ENCODE measurements around the gene RPL13A. TPM values are rescaled to one million over a fixed set of nuclear protein-coding genes. Genes with fewer than 3 reads are reported as not detected.
"Not testable (repeated sequence)": the region's sequence is repeated elsewhere in the genome, so short reads cannot be mapped to it uniquely, and the experiment has no call there.

RPL13A gene
- polyA plus RNA-seq, 1 experiment = 2,322 TPM

GRCh38 chr19:49443366-49444099 lies 43.9 kb upstream of the RPL13A start:
- TF ChIP-seq, protein P1, sequence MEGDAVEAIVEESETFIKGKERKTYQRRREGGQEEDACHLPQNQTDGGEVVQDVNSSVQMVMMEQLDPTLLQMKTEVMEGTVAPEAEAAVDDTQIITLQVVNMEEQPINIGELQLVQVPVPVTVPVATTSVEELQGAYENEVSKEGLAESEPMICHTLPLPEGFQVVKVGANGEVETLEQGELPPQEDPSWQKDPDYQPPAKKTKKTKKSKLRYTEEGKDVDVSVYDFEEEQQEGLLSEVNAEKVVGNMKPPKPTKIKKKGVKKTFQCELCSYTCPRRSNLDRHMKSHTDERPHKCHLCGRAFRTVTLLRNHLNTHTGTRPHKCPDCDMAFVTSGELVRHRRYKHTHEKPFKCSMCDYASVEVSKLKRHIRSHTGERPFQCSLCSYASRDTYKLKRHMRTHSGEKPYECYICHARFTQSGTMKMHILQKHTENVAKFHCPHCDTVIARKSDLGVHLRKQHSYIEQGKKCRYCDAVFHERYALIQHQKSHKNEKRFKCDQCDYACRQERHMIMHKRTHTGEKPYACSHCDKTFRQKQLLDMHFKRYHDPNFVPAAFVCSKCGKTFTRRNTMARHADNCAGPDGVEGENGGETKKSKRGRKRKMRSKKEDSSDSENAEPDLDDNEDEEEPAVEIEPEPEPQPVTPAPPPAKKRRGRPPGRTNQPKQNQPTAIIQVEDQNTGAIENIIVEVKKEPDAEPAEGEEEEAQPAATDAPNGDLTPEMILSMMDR (IDR thresholded peaks at IDR 0.05; ENCODE audit: insufficient read depth, low read depth, low read length) = peak; percentile 84
- CTCF ChIA-PET = interaction anchor here (0.6 to 2.3 kb wide), 16 partner anchors 10 to 218 kb away, joined by 3 to 13 read pairs (median 3); partner anchors contain the start of genes GFY and TEAD2
- peaks cover 29% of the 10 kb centered on the region for H3K27me3 ChIP-seq (ENCODE audit: control insufficient read depth, insufficient read depth, low read length)
- peak; percentile 53 for DNase-seq (ENCODE audit: low read depth)
- H3K36me3 ChIP-seq (ENCODE audit: control insufficient read depth, insufficient read depth, low read length) = peaks cover 9% of the 10 kb centered on the region
- POLR2A ChIA-PET = no interaction called here
- H3K4me3 ChIP-seq (ENCODE audit: low read depth, low read length) = peak overlapping the region; percentile 72

GRCh38 chr19:49444100-49444700 lies 43.2 kb upstream of the RPL13A start:
- POLR2A ChIA-PET = interaction anchor here (0.5 kb wide), 1 partner anchor 28 kb away, joined by 3 read pairs; no protein-coding TSS in a partner anchor
- not testable (repeated sequence) for DNase-seq (ENCODE audit: low read depth); H3K4me3 ChIP-seq (ENCODE audit: low read depth, low read length); H3K36me3 ChIP-seq (ENCODE audit: control insufficient read depth, insufficient read depth, low read length)
- CTCF ChIA-PET = interaction anchor here (0.6 to 3.1 kb wide), 8 partner anchors 9 to 178 kb away, joined by 3 to 16 read pairs (median 3); partner anchors contain the start of gene TEAD2
- peaks cover 23% of the 10 kb centered on the region for H3K27me3 ChIP-seq (ENCODE audit: control insufficient read depth, insufficient read depth, low read length)

- Histone ChIP-seq H3K4me3 (ENCODE audit: low read depth, low read length) (no peak overlapping the region), H3K27me3 (ENCODE audit: control insufficient read depth, insufficient read depth, low read length) (peaks cover 6% of the 10 kb centered on the region), H3K36me3 (ENCODE audit: control insufficient read depth, insufficient read depth, low read length) (peaks cover 10% of the 10 kb centered on the region)
- CTCF ChIA-PET = interaction anchor here (0.6 to 3.1 kb wide), 2 partner anchors 55 to 180 kb away, joined by 4 to 16 read pairs; no protein-coding TSS in a partner anchor
- DNase-seq (ENCODE audit: low read depth) = no peak
- TF ChIP-seq, protein P1 (IDR thresholded peaks at IDR 0.05; ENCODE audit: insufficient read depth, low read depth, low read length) = no peak
- POLR2A ChIA-PET = no interaction called here
Observed at GRCh38 chr19:49445997-49446396, 41.4 kb upstream of the RPL13A start.

- TF ChIP-seq, protein P1 (IDR thresholded peaks at IDR 0.05; ENCODE audit: insufficient read depth, low read depth, low read length) = no peak
- POLR2A ChIA-PET = no interaction called here
- CTCF ChIA-PET = interaction anchor here (1.0 to 1.5 kb wide), 3 partner anchors 26 to 221 kb away, joined by 3 to 7 read pairs (median 5); partner anchors contain the start of gene FLT3LG
- DNase-seq (ENCODE audit: low read depth) = no peak
- H3K36me3 ChIP-seq (ENCODE audit: control insufficient read depth, insufficient read depth, low read length) = peaks cover 10% of the 10 kb centered on the region
- no peak overlapping the region for H3K4me3 ChIP-seq (ENCODE audit: low read depth, low read length)
- H3K27me3 ChIP-seq (ENCODE audit: control insufficient read depth, insufficient read depth, low read length) = no peaks in the 10 kb centered on the region
Observed at GRCh38 chr19:49447485-49448431, 39.6 kb upstream of the RPL13A start.

DNA sequence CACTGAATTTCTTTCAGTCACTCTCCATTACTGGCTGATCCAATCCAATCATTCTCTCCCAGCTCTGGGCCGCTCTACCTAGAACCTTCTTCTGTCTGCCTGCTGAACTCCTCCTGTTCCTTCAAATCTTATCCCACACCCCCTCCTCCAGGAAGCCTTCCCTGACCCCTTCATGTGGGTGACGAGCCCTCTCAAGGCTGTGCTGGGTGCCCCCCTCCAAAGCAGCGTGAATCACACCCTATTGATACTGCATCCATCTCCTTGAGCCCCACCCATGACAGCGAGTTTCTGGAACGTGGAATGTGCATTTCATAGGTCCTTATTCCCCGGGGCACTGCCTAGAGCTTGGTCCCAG lies 39.0 kb upstream of the RPL13A start:
- ChIA-PET CTCF (interaction anchor here (1.0 to 1.1 kb wide), 2 partner anchors 57 to 221 kb away, joined by 3 to 5 read pairs; no protein-coding TSS in a partner anchor), POLR2A (no interaction called here)
- Histone ChIP-seq H3K27me3 (ENCODE audit: control insufficient read depth, insufficient read depth, low read length) (no peaks in the 10 kb centered on the region), H3K36me3 (ENCODE audit: control insufficient read depth, insufficient read depth, low read length) (peaks cover 10% of the 10 kb centered on the region), H3K4me3 (ENCODE audit: low read depth, low read length) (no peak overlapping the region)
- TF ChIP-seq, protein P1 (IDR thresholded peaks at IDR 0.05; ENCODE audit: insufficient read depth, low read depth, low read length) = no peak
- DNase-seq (ENCODE audit: low read depth) = no peak

Measured in BJ (cell line).